GM12892 (cell line): ENCODE data around the gene FAM83D.

Source experiments
- DNase-seq: peaks from one replicate; pipeline ENCODE4 v3.0.0; 2011; ENCODE audit not compliant: insufficient read length
- FAIRE-seq: peaks from 2 replicates; lab custom pipeline; 2011; peaks lifted over from hg19 to GRCh38; lab: Jason Lieb, UNC
- POLR2A ChIP-seq: IDR thresholded peaks from 2 replicates; pipeline ENCODE4 v1.6.1; 2011; ENCODE audit warnings: low read depth, low read length, control low read depth
- POLR2AphosphoS5 ChIP-seq: IDR thresholded peaks from 2 replicates; pipeline ENCODE4 v1.6.1; 2011; ENCODE audit warnings: low read depth, low read length, control low read depth
- TAF1 ChIP-seq: IDR thresholded peaks from 2 replicates; pipeline ENCODE4 v1.6.1; 2011; ENCODE audit warnings: low read depth, mild to moderate bottlenecking, control low read depth, low read length, borderline replicate concordance

Gene FAM83D

GRCh38 chr20:38924718-38925117 is 1.5 kb upstream of the FAM83D start:
- TF ChIP-seq POLR2A (no peak), TAF1 (no peak), POLR2AphosphoS5 (no peak)
- FAIRE-seq (no peak), DNase-seq (no peak)

DNA sequence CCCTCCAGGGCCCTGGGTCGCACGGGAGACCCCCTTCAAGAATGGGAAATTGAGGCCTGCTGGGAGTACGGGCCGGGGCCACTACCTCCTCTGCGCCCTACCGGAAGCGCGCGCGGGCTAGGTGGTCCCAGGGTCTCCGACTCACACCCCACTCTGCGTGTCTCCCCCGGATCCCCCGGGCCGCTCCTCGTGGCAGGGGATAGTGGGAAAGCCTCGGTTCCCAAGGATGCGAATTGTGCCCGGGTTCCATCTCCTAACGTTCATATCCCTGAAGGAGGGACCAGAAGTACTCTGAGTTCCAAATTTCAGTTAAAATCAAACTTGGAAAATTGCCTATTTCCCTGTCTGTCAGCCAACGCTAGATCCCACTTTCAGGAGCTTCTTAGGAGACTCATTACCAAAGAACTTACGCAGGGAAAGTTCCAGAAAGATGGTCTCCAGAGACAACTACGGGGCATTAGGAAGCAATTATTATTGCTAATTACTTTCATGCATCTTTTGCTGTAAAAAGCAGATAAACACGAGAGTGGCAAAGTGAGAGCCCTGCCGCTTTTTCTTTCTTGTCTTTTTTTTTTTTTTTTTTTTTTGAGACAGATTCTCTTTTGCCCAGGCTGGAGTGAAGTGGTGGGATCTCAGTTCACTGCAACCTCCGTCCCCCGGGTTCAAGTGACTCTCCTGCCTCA is 858 bp downstream of the FAM83D start:
- no peak for DNase-seq
- no peak for TF ChIP-seq POLR2AphosphoS5
- no peak for TF ChIP-seq POLR2A
- TF ChIP-seq TAF1: no peak
- FAIRE-seq: no peak

DNA sequence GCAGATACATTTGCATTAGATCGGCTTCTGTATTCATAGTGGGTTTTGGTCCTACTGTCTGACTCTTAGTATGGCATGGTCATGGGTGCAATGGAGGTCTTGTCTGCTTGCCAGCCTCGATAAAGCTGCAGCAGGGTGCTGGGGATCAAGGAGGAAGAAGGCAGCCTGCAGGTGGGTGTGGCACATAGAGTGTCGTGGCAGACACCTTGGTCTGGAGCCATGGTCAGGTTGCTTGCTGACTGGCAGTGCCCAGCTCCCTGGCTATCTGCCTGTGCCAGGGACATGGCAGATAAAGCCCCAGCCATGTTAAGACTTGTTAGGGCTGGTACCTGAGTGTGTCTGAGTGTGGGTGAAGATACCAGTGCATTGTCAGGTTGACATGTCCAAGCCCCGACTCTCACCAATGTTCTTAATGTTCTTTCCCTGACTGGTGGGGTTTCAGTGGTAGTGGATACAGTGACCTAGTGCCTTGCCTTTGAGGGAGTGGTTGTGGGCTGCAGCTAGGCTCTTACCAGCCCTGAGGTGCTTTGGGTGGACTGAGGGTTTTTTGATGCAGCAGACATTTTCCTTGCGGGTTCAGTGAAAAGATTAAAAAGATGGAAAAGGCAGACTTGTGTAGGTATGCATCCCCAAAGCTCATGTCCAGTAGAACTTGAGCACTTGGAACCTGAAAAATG is 1.8 kb downstream of the FAM83D start:
- DNase-seq: no peak
- no peak for TF ChIP-seq TAF1
- TF ChIP-seq POLR2AphosphoS5: no peak
- TF ChIP-seq POLR2A: no peak
- FAIRE-seq: peak; percentile 5

DNA sequence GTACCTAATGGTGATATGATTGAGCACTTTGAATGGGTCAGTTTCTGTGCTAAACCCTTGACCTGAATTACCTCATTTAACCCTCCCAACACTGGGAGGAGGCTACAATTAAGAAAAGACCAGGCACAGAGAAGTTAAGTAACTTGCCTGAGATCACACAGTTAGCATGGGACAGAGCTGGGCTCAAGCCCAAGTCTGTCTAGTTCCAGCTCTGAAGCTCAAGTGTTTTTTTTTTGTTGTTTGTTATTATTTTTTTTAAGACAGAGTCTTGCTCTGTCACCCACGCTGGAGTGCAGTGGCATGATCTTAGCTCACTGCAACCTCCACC is 4.0 kb downstream of the FAM83D start:
- no peak for TF ChIP-seq POLR2AphosphoS5
- no peak for TF ChIP-seq POLR2A
- no peak for TF ChIP-seq TAF1
- no peak for FAIRE-seq
- no peak for DNase-seq

DNA sequence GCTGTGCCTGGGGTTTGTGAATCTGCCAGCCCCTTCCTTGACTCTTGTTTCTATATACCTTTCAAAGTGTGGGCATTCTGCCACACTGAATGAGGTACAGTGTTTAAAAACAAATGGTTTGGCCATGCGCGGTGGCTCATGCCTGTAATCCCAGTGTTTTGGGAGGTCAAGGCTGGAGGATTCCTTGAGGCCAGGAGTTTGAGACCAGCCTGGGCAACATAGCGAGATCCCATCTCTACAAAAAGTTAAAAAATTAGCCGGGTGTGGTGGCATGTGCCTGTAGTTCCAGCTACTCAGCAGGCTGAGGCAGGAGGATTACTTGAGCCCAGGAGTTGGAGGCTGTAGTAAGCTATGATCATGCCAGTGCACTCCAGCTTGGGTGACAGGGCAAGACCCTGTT is 5.8 kb downstream of the FAM83D start:
- DNase-seq (no peak), FAIRE-seq (no peak)
- TF ChIP-seq POLR2A (no peak), POLR2AphosphoS5 (no peak), TAF1 (no peak)

DNA sequence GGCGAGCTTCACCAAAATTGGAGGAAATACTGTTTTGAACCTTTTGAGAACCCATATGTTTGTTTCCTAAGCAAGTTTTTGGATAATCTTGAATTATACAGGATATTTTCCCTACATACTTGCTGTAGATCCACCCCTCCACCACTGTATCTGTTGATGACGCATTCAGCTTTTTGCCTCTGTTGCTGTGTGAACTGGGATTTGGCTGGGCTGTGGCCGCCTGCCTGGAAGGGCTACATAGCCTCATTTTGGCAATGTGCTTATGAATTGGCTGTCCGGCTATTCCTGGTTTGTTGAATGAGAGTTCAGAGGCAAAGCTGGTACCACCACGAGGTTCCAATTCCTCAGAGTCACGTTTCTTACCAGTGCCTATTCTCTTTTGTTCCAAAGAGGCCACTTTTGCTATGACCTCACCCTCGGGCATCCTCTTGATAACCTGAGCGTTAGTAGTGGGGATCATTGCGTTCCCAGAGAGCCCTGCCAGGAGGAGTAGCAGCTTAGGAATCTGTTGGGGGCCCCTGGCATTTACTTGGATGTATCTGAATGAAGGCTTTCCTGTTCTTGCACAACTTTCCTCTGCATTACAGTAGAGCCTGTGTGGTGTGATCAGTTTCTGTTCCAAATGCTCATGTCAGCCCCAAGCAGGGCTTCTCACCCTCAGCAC is 6.4 kb downstream of the FAM83D start:
- DNase-seq (no peak), FAIRE-seq (no peak)
- TF ChIP-seq POLR2AphosphoS5 (no peak), TAF1 (no peak), POLR2A (no peak)

- FAIRE-seq (no peak), DNase-seq (no peak)
- TF ChIP-seq POLR2A: no peak
- no peak for TF ChIP-seq POLR2AphosphoS5
Observed at GRCh38 chr20:38934530-38934929, 8.3 kb downstream of the FAM83D start.

DNA sequence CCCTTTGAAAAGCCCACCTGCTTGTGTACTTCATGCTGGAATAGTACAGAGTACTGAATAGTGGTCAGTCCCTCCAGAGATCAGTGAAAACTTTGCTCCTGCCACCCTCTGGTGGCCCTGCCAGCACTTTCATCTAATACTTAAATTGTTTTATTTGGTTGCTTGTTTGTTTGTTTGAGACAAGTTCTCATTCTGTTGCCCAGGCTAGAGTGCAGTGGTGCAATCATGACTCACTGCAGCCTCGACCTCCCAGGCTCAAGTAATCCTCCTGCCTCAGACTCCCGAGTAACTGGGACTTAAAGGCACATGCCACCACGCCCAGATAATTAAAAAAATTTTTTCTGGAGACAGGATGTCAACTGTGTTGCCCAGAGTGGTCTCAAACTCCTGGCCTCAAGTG is 9.1 kb downstream of the FAM83D start:
- FAIRE-seq: no peak
- no peak for TF ChIP-seq POLR2A
- no peak for TF ChIP-seq POLR2AphosphoS5
- no peak for TF ChIP-seq TAF1
- DNase-seq: no peak

DNA sequence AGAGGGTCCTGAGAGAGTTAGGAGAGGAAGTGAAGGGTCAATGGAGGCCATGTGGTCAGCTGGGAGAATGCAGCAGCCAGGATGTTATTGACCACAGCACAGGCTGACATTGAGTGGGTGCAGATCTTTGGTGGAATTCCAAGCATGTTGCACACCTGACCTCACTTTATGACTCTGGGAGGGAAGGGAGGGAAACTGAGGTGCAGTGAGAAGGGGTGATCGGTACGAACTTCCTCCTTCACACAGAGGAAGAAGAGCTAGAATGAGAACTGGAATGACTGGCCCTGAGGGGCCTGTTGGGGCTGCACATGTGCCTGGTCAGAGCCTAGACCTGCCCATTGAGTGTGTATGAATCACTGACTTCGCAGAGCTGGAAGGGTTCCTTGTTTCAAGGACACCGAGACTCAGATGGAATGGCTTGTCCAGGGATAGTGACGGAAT is 9.8 kb downstream of the FAM83D start:
- no peak for DNase-seq
- no peak for FAIRE-seq
- TF ChIP-seq POLR2A (no peak), TAF1 (no peak), POLR2AphosphoS5 (no peak)

- DNase-seq (no peak), FAIRE-seq (no peak)
- TF ChIP-seq POLR2A (no peak), POLR2AphosphoS5 (no peak), TAF1 (no peak)
Observed at GRCh38 chr20:38937000-38937399, 10.8 kb downstream of the FAM83D start.

DNA sequence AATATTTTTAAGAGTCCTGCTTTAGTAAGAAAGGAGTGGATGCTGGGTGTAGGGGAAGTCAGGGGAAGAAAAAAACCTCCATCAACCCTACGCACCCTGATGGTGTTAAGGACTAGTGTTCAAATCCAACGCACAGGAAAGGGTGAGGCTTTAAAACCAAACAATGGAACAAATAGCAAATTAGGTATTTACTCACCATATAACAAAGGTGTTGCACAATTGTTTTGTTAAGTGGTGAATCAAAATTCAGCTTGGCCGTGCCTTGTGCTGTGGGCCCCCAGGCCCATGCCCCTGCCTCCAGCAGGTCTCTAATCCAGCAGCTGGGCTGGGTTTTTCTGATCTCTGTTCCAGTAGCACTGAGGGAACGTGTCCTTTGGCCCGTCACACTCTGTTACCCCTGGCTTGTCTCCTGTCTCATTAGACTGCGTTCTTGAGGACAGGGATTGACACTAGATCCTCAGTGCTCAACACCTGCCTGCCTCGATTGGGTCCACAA is 11.8 kb downstream of the FAM83D start:
- TF ChIP-seq TAF1 (no peak), POLR2AphosphoS5 (no peak), POLR2A (no peak)
- FAIRE-seq (no peak), DNase-seq (no peak)

DNA sequence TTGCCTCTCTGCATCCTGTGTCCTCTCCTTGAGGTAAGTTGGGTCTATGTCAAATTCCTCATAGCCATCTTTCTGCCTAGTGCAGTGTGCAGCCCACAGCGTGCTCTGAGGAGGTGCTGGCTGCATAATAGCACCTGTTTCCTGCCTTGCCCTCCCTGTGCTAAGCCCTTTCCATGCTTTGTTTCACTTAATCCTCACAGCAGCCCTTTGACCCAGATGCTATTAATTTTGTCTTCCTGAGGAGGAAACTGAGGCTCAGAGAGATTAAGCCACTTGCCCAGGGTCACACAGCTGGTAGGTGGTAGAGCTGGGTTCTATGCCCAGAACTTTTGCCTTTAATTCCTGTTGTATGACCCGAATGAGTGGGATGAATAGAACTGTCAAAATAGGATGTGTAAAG is 13.5 kb downstream of the FAM83D start:
- no peak for TF ChIP-seq TAF1
- no peak for TF ChIP-seq POLR2A
- no peak for TF ChIP-seq POLR2AphosphoS5
- DNase-seq: no peak
- no peak for FAIRE-seq

GRCh38 chr20:38940644-38941043 is 14.4 kb downstream of the FAM83D start:
- TF ChIP-seq POLR2A: no peak
- no peak for TF ChIP-seq TAF1
- TF ChIP-seq POLR2AphosphoS5: no peak
- DNase-seq: no peak
- no peak for FAIRE-seq
